Large intestine (tissue), 3 donors: ENCODE results near the gene TRAPPC3. TPM values are rescaled to one million over a fixed set of nuclear protein-coding genes. Genes with fewer than 3 reads are reported as not detected.

Source experiments
- DNase-seq, 2 donors: peaks; one replicate each; pipeline versions ENCODE4 v3.0.0 to v3.0.0-alpha.2; 2013
- H3K27ac ChIP-seq: one replicate; pipeline ENCODE4 v1.5.1; 2013; ENCODE audit warnings: low read length
- H3K27me3 ChIP-seq: 2 replicates; pipeline ENCODE4 v1.6.1; 2013; ENCODE audit warnings: low read length; ENCODE audit not compliant: control insufficient read depth, insufficient read depth
- H3K36me3 ChIP-seq: 2 replicates; pipeline ENCODE4 v1.6.1; 2013; ENCODE audit warnings: low read length; ENCODE audit not compliant: control insufficient read depth, insufficient read depth
- H3K4me1 ChIP-seq: one replicate; pipeline ENCODE4 v1.6.1; 2013; ENCODE audit warnings: low read length; ENCODE audit not compliant: control insufficient read depth, insufficient read depth
- H3K4me3 ChIP-seq: one replicate; pipeline ENCODE4 v1.5.1; 2013; ENCODE audit warnings: low read length
- H3K9me3 ChIP-seq: one replicate; pipeline ENCODE4 v1.6.1; 2013; ENCODE audit warnings: mild to moderate bottlenecking, low read depth, low read length, moderate library complexity; ENCODE audit not compliant: control insufficient read depth
- WGBS: methylation state at CpG from one replicate; pipeline ENCODE4 v1.1.5; 2013; ENCODE audit warnings: low lambda C conversion rate; ENCODE audit not compliant: insufficient coverage; 5-methylcytosine and 5-hydroxymethylcytosine counted together
- polyA plus RNA-seq: library from polyadenylated mRNA; unstranded; fragments of 120-200 nt; gene quantifications from one replicate; pipeline ENCODE4 v1.2.1, GENCODE V29; 2013

Gene TRAPPC3
- polyA plus RNA-seq, 1 donor: 65.2 TPM

DNA sequence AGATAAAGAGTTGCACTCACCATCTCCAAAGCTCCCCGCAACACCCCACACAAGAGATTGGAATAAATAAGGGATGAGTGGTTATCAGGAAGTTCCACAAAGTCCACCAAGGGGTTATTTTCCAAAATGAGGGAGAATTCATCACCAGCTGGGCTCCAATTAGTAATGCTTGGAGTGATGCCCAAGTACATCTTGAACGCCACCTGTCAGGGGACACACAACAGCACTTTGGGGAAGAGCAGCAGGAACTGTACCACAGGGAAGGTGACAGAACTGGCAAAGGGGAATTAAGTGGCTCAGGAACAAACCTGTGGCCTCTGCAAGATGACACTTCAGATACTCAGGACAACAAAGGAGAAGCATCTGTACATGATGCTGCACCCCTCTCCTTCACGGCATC lies 11.5 kb downstream of the TRAPPC3 start:
- no CpG with 5 or more reads among the region's 3 CpGs for WGBS
- Histone ChIP-seq H3K4me3 (no peak overlapping the region), H3K4me1 (peaks cover 6% of the 10 kb centered on the region), H3K27me3 (no peaks in the 10 kb centered on the region), H3K9me3 (no peaks in the 10 kb centered on the region), H3K27ac (no peak overlapping the region), H3K36me3 (peaks cover 42% of the 10 kb centered on the region)
- no peak for DNase-seq

DNA sequence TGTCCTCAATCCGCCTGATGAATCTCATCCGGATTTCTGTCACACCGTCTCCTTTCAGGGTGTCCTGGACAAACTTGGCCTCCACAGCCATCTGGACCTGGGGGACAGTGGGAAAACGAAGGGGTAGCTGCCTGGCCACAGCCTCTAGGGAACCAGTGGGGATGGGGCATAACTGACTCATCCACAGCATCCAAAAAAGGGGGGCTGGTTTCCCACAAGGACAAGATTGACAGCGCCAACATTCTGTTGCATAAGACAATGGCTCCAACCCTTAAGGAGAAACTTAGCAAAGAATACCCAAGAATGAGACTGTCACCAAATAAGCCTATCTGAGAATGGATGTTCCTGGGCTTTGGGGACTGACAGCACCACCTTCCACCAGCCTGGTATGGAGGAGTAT lies 12.1 kb downstream of the TRAPPC3 start:
- Histone ChIP-seq H3K4me3 (no peak overlapping the region), H3K36me3 (peaks cover 42% of the 10 kb centered on the region), H3K27ac (no peak overlapping the region), H3K27me3 (no peaks in the 10 kb centered on the region), H3K4me1 (peaks cover 6% of the 10 kb centered on the region), H3K9me3 (no peaks in the 10 kb centered on the region)
- DNase-seq: no peak
- no CpG with 5 or more reads among the region's 5 CpGs for WGBS

DNA sequence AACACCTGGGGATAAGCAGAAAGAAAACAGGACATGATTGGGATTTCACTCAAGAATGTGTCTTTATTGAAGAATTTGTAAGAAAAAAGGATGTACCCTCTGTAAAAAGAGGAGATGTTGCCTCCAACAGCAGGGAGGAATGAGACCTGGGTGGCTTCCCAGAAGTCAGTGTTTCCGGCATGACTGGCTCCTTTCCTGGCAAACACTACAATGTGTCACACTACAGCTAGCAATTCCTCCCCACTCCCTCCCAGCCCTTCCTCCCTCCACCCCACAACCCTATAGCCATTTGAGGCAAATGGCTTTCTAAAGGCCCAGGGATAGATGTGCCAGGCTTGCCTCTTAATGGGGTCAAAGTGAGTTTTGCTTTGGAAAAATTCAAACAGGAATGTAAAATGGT lies 12.8 kb downstream of the TRAPPC3 start:
- Histone ChIP-seq H3K4me3 (no peak overlapping the region), H3K27me3 (no peaks in the 10 kb centered on the region), H3K4me1 (peaks cover 6% of the 10 kb centered on the region), H3K9me3 (no peaks in the 10 kb centered on the region), H3K36me3 (peaks cover 42% of the 10 kb centered on the region), H3K27ac (no peak overlapping the region)
- DNase-seq: no peak
- WGBS: no CpG with 5 or more reads among the region's 1 CpG

DNA sequence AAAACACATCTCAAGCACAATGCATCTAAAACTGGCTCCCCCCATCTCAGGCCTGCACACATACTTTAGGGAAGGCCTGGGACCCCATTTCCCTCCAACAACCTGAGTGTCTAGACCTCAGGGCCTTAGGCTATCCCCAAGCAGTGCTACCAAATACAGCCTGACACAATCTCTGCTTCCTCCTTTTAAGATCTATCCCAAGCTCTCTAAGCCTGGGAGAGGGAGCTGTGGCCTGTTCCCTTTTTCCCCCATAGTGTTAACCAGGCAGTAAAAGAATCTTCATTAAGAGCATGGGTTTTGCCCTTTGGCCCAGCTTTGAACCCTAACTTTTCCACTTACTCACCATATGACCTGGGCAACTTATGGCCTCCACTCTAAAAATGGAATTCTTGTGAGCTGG lies 13.5 kb downstream of the TRAPPC3 start:
- Histone ChIP-seq H3K4me1 (peaks cover 6% of the 10 kb centered on the region), H3K36me3 (peaks cover 42% of the 10 kb centered on the region), H3K27me3 (no peaks in the 10 kb centered on the region), H3K9me3 (no peaks in the 10 kb centered on the region), H3K4me3 (no peak overlapping the region), H3K27ac (no peak overlapping the region)
- DNase-seq: no peak

DNA sequence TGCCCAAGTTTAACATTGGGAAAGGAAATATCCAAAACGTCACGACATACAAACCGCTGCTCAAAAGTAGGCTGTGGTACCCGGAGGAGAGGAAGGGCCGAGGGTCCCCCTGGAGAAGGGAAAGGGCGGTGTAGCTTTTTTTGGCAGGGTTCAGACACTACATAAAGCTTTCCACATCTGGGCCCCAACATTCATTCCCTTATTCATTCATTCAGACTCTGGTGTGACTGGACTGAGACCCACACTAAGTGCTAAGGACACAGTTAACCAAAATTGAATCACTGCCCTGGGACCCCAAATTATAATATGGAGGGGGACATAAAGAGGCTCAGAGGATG lies 14.0 kb downstream of the TRAPPC3 start:
- WGBS: no CpG with 5 or more reads among the region's 6 CpGs
- Histone ChIP-seq H3K4me3 (no peak overlapping the region), H3K36me3 (peaks cover 42% of the 10 kb centered on the region), H3K4me1 (peaks cover 6% of the 10 kb centered on the region), H3K27me3 (no peaks in the 10 kb centered on the region), H3K27ac (no peak overlapping the region), H3K9me3 (no peaks in the 10 kb centered on the region)
- DNase-seq: no peak

DNA sequence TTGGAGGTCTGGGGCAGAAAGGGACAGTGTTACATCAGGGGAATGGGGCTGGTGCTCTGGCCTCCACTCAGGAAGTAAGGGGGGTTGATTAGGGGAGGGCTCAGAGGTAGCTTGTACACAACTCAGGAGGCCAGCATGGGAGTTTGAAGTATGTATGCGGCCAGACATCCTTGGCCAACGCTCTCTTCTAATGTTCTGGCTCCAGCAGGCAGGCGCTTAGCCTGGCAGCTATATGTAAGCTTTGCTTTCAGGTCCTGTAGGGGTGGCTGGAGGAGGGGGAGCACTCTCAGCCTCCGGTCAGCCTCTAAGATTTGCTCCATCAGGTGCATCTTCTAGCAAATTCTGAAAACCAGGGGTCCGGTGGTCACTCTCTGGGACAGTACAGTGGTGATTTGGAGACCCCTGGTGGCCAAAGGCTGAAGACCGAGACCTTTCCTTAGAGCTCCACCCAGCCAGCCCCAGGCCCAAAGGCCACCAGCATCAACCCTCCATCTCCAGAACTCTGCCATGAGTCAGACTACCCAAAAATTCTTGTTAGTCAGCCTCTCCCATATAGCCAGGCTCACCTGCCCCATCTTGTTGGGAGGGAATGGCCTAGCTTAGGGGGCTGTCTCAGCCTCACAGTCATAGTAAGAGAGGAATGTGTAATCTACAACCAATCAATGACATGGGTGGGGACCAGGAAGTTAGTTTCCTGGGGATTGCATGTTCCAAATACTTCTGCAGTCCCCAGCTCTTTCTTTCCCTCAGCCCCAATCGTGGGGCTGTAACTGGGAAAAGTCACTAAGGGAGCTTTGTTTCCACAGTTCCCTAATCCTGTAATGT lies 14.6 kb downstream of the TRAPPC3 start:
- no peak overlapping the region for H3K27ac ChIP-seq

DNA sequence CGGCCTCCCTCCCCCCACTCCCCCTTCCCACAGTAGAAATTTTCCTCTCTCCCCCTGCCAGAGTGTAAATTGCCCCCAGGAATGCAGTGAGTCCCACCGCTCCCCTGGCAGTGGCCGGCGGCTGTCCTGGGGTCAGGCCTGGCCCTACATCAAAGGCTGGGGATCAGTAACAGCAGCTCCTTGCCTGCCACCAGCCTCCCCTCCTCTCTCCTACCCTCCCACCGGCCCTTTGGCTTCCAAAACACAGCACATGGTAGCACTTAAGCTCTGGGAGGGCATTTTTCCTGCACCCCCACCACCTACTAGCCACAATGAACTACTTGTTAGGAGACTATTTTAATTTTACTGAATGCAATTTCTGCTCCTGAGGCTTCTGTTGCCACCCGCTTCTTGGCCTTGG lies 15.3 kb downstream of the TRAPPC3 start:
- WGBS: no CpG with 5 or more reads among the region's 6 CpGs
- Histone ChIP-seq H3K27me3 (no peaks in the 10 kb centered on the region), H3K4me3 (no peak overlapping the region), H3K27ac (no peak overlapping the region), H3K4me1 (peaks cover 6% of the 10 kb centered on the region), H3K36me3 (peaks cover 30% of the 10 kb centered on the region), H3K9me3 (no peaks in the 10 kb centered on the region)
- DNase-seq: no peak

More for the DNA sequence above, 14.6 kb downstream of the TRAPPC3 start:
- no peak for DNase-seq
- Histone ChIP-seq H3K4me1 (peaks cover 6% of the 10 kb centered on the region), H3K4me3 (no peak overlapping the region), H3K36me3 (peaks cover 36% of the 10 kb centered on the region), H3K27me3 (no peaks in the 10 kb centered on the region), H3K9me3 (no peaks in the 10 kb centered on the region)
- no CpG with 5 or more reads among the region's 7 CpGs for WGBS

DNA sequence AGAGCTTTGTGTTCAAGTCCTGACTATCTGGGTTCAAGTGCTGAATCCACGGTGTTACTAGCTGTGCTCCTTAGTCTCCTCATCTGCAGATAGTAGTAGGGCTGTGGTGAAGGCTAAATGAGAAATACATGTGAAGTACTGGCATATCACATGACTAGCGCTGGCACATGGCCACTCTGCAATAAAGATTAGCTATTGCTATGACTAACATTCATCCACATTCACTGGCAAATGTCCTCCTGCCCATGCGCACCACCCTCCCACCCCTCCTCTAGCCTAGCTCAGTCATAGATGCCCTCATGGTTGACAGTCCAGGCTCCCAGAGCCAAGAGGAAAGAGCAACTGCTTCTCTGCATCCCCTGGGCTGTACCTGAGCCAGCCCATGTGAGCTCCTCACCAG lies 15.8 kb downstream of the TRAPPC3 start:
- no CpG with 5 or more reads among the region's 3 CpGs for WGBS
- H3K27me3 ChIP-seq: no peaks in the 10 kb centered on the region
- no peak overlapping the region for H3K4me3 ChIP-seq
- H3K27ac ChIP-seq: no peak overlapping the region
- peaks cover 26% of the 10 kb centered on the region for H3K36me3 ChIP-seq
- H3K4me1 ChIP-seq: peaks cover 6% of the 10 kb centered on the region
- DNase-seq: peak; percentile 89 to 94
- H3K9me3 ChIP-seq: no peaks in the 10 kb centered on the region

DNA sequence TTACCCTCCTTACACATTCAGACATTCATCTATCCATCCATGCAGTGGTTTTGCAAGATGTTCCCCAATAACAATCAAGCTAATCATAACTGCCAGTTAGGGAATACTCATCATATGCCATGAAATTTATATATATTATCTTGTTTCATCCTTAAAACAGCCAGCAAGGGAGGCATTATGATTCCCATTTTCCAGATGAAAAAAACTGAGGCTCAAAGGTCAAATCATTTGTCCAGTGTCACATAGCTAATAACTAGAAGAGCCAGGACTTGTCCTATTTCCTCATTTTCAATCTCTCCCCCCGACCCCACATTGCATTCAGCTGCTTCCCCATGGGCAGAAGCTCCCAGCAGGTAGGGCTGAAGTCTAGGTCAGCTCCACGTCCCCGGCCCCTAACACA lies 17.3 kb downstream of the TRAPPC3 start:
- Histone ChIP-seq H3K4me3 (no peak overlapping the region), H3K9me3 (no peaks in the 10 kb centered on the region), H3K36me3 (peaks cover 12% of the 10 kb centered on the region), H3K4me1 (peaks cover 19% of the 10 kb centered on the region), H3K27ac (no peak overlapping the region), H3K27me3 (peaks cover 2% of the 10 kb centered on the region)
- no peak for DNase-seq
- no CpG with 5 or more reads among the region's 3 CpGs for WGBS

DNA sequence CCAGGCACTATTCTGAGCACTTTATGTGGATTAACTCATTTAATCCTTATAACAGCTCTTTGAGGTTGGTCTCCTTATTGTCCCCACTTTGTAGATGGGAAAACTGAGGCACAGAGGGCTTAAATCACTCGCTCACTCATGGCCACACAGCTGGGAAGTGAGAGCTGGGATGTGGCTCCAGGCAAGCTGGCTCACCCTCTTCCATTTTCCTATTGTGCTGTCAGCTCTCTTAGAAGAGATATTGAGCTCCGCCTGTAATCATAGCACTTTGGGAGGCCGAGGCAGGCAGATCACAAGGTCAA lies 20.4 kb downstream of the TRAPPC3 start:
- WGBS: no CpG with 5 or more reads among the region's 3 CpGs
- DNase-seq: no peak
- H3K27me3 ChIP-seq: peaks cover 23% of the 10 kb centered on the region
- H3K9me3 ChIP-seq: no peaks in the 10 kb centered on the region
- no peak overlapping the region for H3K4me3 ChIP-seq
- no peaks in the 10 kb centered on the region for H3K36me3 ChIP-seq
- no peak overlapping the region for H3K27ac ChIP-seq
- H3K4me1 ChIP-seq: peaks cover 16% of the 10 kb centered on the region

DNA sequence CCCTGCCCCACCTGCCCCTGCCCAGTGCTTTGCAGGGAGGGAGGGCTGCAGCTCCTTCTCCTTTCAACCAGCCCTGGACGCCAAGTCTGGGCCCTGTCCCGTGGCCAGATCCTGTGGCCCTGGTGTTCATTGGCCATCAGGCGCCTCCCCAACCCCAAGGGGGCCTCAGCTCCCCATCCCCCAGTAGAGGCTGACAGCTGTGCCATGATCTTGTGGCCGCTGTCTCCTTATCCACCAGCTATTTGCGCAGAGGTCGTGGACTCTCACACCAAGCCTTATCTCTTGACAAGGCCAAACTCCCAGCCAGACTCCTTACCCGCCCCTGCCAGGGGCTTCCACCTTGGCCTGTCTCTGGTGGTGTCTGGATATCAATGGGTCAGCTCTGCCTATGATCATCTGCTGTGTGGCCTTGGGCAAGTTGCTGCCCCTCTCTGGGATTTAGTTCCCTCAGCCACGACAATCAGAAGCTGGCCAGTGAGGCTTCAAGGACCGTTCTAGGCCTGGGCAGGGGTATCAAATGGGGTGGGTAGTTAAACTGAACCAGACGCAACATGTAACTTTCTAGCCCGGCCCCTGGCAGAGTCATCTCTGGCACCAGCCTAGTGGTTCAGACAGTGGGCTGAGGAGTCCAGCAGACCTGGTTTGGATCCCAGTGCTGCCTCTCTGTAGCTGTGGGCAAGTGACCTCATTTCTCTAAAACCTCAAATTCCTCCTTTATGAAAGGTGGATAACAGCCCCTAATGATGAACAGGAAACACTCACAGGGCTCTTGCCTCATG lies 21.0 kb downstream of the TRAPPC3 start:
- Histone ChIP-seq H3K27ac (no peak overlapping the region), H3K9me3 (no peaks in the 10 kb centered on the region), H3K27me3 (peaks cover 29% of the 10 kb centered on the region), H3K4me1 (peaks cover 13% of the 10 kb centered on the region), H3K36me3 (no peaks in the 10 kb centered on the region), H3K4me3 (no peak overlapping the region)
- WGBS: no CpG with 5 or more reads among the region's 11 CpGs
- peak; percentile 31 to 73 for DNase-seq
